T-cell (primary cell): ENCODE results near the gene ETV4. TPM values are rescaled to one million over a fixed set of nuclear protein-coding genes. Genes with fewer than 3 reads are reported as not detected.

Source experiments
- ATAC-seq, 4 experiments: fragments of 200-7000 bp in 3 of 4; fragments of 150-1000 bp in 1 of 4; cut with Tn5 transposase; replicated peaks in 1 of 4; 1 replicate in 3 of 4; 2 replicates in 1 of 4; pipeline ENCODE4 v1.10.0; 2021; ENCODE audit warnings: moderate library complexity in 3 of 4, mild to moderate bottlenecking in 2 of 4, moderate number of reproducible peaks in 1 of 4
- CTCF ChIA-PET, 2 donors: fragments of 300-600 bp; sonication (Branson Sonifier 250); formaldehyde crosslinking; loops; one replicate each; lab custom pipeline; 2022; ENCODE audit warnings: antibody characterized with exemption in 2 of 2; lab: Charles Lee
- POLR2A ChIA-PET, 2 donors: fragments of 300-600 bp; sonication (Branson Sonifier 250); formaldehyde crosslinking; loops; one replicate each; lab custom pipeline; 2022; ENCODE audit warnings: antibody characterized with exemption in 2 of 2; lab: Charles Lee
- DNase-seq, 35 experiments: peaks; one replicate each; pipeline versions ENCODE4 v3.0.0 to v3.0.0-alpha.2; 2013 to 2023
- H3K27ac ChIP-seq: one replicate; pipeline ENCODE4 v1.5.1; 2013; ENCODE audit warnings: low read length
- H3K27me3 ChIP-seq, 2 experiments: replicated peaks in 1 of 2; 1 replicate in 1 of 2; 2 replicates in 1 of 2; pipeline versions ENCODE4 v1.6.1 to v1.7.0; 2013; ENCODE audit warnings: low read length in 1 of 2, mixed read lengths in 1 of 2; ENCODE audit not compliant: control insufficient read depth in 2 of 2, insufficient read depth in 2 of 2; ENCODE audit errors: extremely low read depth in 1 of 2
- H3K36me3 ChIP-seq, 2 donors: 1 replicate in 1 of 2; 2 replicates in 1 of 2; pipeline versions ENCODE4 v1.6.1 to v1.7.0; 2013; ENCODE audit warnings: low read length in 1 of 2; ENCODE audit not compliant: control insufficient read depth in 2 of 2, insufficient read depth in 1 of 2; ENCODE audit errors: extremely low read depth in 1 of 2
- H3K4me1 ChIP-seq, 2 experiments: 1 replicate in 1 of 2; 2 replicates in 1 of 2; pipeline versions ENCODE4 v1.6.1 to v1.7.0; 2013; ENCODE audit warnings: low read length in 2 of 2, mixed read lengths in 1 of 2; ENCODE audit not compliant: insufficient read depth in 2 of 2, control insufficient read depth in 1 of 2; ENCODE audit errors: extremely low read depth in 1 of 2
- H3K4me3 ChIP-seq, 2 donors: 1 replicate in 1 of 2; 2 replicates in 1 of 2; pipeline versions ENCODE4 v1.5.1 to v1.7.0; 2013; ENCODE audit warnings: mild to moderate bottlenecking in 2 of 2, low read length in 1 of 2, moderate library complexity in 1 of 2; ENCODE audit not compliant: control insufficient read depth in 1 of 2; ENCODE audit errors: extremely low read depth in 1 of 2
- H3K9me3 ChIP-seq: 2 replicates; pipeline ENCODE4 v1.7.0; 2013
- H3K27ac Mint-ChIP-seq, 2 donors: one replicate each; pipeline ENCODE4 v1.8.0; 2020 to 2021; ENCODE audit warnings: mild to moderate bottlenecking in 2 of 2, mixed read lengths in 2 of 2
- H3K27me3 Mint-ChIP-seq, 2 donors: one replicate each; pipeline ENCODE4 v1.8.0; 2021 to 2022; ENCODE audit warnings: mixed read lengths in 2 of 2
- H3K36me3 Mint-ChIP-seq: one replicate; pipeline ENCODE4 v1.8.0; 2021; ENCODE audit warnings: mixed read lengths
- H3K4me1 Mint-ChIP-seq, 3 donors: one replicate each; pipeline ENCODE4 v1.8.0; 2020 to 2022; ENCODE audit warnings: mixed read lengths in 3 of 3, mild to moderate bottlenecking in 1 of 3
- H3K4me3 Mint-ChIP-seq, 3 donors: one replicate each; pipeline ENCODE4 v1.8.0; 2020 to 2022; ENCODE audit warnings: mild to moderate bottlenecking in 3 of 3, mixed read lengths in 3 of 3, moderate library complexity in 3 of 3
- H3K9me3 Mint-ChIP-seq, 3 donors: one replicate each; pipeline ENCODE4 v1.8.0; 2020 to 2022; ENCODE audit warnings: mixed read lengths in 3 of 3
- WGBS: methylation state at CpG from one replicate; pipeline ENCODE4 v1.1.5; 2013; ENCODE audit warnings: missing lambda C conversion rate; ENCODE audit not compliant: insufficient coverage; 5-methylcytosine and 5-hydroxymethylcytosine counted together
- total RNA-seq, 35 experiments: library from RNA in 6 of 35; stranded (reverse) in 6 of 35; fragments of 120-200 nt in 1 of 35; gene quantifications; one replicate each; pipeline versions ENCODE4 v1.2.1 to v1.2.4 and lab custom pipeline; 2013 to 2026

The ETV4 gene
- total RNA-seq, 5 donors from 2014 or later (not counting 1 experiment from before 2014, with no cell fraction given): 0.41 to 0.46 (median 0.44) TPM; not detected in 2

- POLR2A ChIA-PET: no interaction called here
- Mint-ChIP-seq H3K27ac (no peak overlapping the region), H3K27me3 (peaks cover 34 to 40% of the 10 kb centered on the region in 2 donors), H3K4me1 (peaks cover 0 to 2% (median 0%) of the 10 kb centered on the region in 3 donors), H3K9me3 (no peaks in the 10 kb centered on the region), H3K36me3 (no peaks in the 10 kb centered on the region), H3K4me3 (no peak overlapping the region)
- DNase-seq: no peak
- peaks cover 0 to 4% of the 10 kb centered on the region in 2 experiments for H3K4me1 ChIP-seq
- H3K36me3 ChIP-seq: no peaks in the 10 kb centered on the region
- ATAC-seq: no peak
- no peak overlapping the region for H3K27ac ChIP-seq
- no peaks in the 10 kb centered on the region for H3K9me3 ChIP-seq
- CTCF ChIA-PET: no interaction called here
- peaks cover 12 to 39% of the 10 kb centered on the region in 2 experiments for H3K27me3 ChIP-seq
- 45% methylated on average over 5 of the region's 15 CpGs for WGBS
- H3K4me3 ChIP-seq: no peak overlapping the region
These were observed 17.8 kb upstream of the ETV4 start for GRCh38 chr17:43563600-43564594.

GRCh38 chr17:43562679-43563599 lies 16.8 kb upstream of the ETV4 start:
- Histone ChIP-seq H3K9me3 (no peaks in the 10 kb centered on the region), H3K36me3 (no peaks in the 10 kb centered on the region), H3K27me3 (peaks cover 12 to 39% of the 10 kb centered on the region in 2 experiments), H3K4me3 (no peak overlapping the region), H3K4me1 (peaks cover 0 to 4% of the 10 kb centered on the region in 2 experiments), H3K27ac (no peak overlapping the region)
- CTCF ChIA-PET: no interaction called here
- Mint-ChIP-seq H3K27me3 (peaks cover 36 to 41% of the 10 kb centered on the region in 2 donors), H3K9me3 (no peaks in the 10 kb centered on the region), H3K36me3 (no peaks in the 10 kb centered on the region), H3K4me1 (peaks cover 0 to 2% (median 0%) of the 10 kb centered on the region in 3 donors), H3K27ac (no peak overlapping the region), H3K4me3 (no peak overlapping the region)
- POLR2A ChIA-PET: interaction anchor here in 1 of 2 donors (0.6 kb wide), 1 partner anchor 445 kb away, joined by 3 read pairs; no protein-coding TSS in a partner anchor
- DNase-seq: no peak
- WGBS: 25% methylated on average over 12 of the region's 19 CpGs
- no peak for ATAC-seq

GRCh38 chr17:43560461-43561427 lies 14.6 kb upstream of the ETV4 start:
- whole genome bisulfite sequencing: 82% methylated on average over 3 of the region's 7 CpGs
- no peak overlapping the region for H3K4me3 Mint-ChIP-seq
- H3K27ac Mint-ChIP-seq: no peak overlapping the region
- peaks cover 39 to 41% of the 10 kb centered on the region in 2 donors for H3K27me3 Mint-ChIP-seq
- no peak overlapping the region for H3K27ac ChIP-seq
- CTCF ChIA-PET: no interaction called here
- no peaks in the 10 kb centered on the region for H3K36me3 ChIP-seq
- no peak for DNase-seq
- POLR2A ChIA-PET: no interaction called here
- no peaks in the 10 kb centered on the region for H3K9me3 ChIP-seq
- H3K36me3 Mint-ChIP-seq: peaks cover 4% of the 10 kb centered on the region
- H3K4me1 Mint-ChIP-seq: peaks cover 0 to 2% (median 0%) of the 10 kb centered on the region in 3 donors
- no peaks in the 10 kb centered on the region for H3K9me3 Mint-ChIP-seq
- ATAC-seq: no peak
- peaks cover 12 to 42% of the 10 kb centered on the region in 2 experiments for H3K27me3 ChIP-seq
- H3K4me3 ChIP-seq: no peak overlapping the region
- H3K4me1 ChIP-seq: peaks cover 0 to 4% of the 10 kb centered on the region in 2 experiments

DNA sequence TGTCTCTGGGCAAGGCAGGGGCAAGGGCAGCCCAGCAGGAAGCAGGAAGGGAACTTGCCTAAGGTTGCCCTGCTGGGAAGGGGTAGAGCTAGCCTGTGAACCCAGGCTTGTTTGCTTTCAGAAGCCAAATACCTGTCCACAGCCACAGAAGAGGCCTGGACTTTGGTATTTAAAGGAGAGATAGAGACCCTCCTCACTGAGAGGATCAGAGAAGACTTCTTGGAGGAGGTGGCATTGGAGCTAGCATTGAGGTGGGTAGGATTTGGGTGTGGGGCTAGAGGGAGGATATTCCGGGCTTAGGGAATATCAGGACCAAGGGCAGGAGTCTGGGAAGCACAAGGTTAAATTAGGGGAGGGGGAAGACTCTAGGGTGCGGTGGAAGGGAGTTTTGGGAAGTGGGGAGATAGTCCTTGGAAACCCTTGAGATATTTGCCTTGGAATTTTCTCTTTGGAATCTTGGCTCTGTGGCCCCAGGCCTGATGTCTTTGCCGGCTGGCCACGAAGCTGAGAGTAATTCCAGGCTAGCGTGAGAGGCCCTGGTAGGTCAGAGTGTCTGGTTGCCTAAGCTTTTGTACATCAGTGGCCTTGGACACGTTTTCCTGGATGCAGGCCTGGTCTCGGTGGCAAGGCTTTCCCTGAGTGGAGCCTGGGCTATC lies 13.1 kb upstream of the ETV4 start:
- H3K4me3 Mint-ChIP-seq: no peak overlapping the region
- H3K9me3 Mint-ChIP-seq: no peaks in the 10 kb centered on the region
- Histone ChIP-seq H3K27ac (no peak overlapping the region), H3K9me3 (no peaks in the 10 kb centered on the region), H3K36me3 (no peaks in the 10 kb centered on the region), H3K4me3 (no peak overlapping the region), H3K4me1 (peaks cover 0 to 4% of the 10 kb centered on the region in 2 experiments), H3K27me3 (peaks cover 16 to 47% of the 10 kb centered on the region in 2 experiments)
- H3K27ac Mint-ChIP-seq: no peak overlapping the region
- H3K4me1 Mint-ChIP-seq: peaks cover 0 to 2% (median 0%) of the 10 kb centered on the region in 3 donors
- ChIA-PET CTCF (no interaction called here), POLR2A (no interaction called here)
- 88% methylated on average over 7 of the region's 7 CpGs for WGBS
- peaks cover 41 to 43% of the 10 kb centered on the region in 2 donors for H3K27me3 Mint-ChIP-seq
- ATAC-seq (no peak), DNase-seq (no peak)
- peaks cover 4% of the 10 kb centered on the region for H3K36me3 Mint-ChIP-seq

DNA sequence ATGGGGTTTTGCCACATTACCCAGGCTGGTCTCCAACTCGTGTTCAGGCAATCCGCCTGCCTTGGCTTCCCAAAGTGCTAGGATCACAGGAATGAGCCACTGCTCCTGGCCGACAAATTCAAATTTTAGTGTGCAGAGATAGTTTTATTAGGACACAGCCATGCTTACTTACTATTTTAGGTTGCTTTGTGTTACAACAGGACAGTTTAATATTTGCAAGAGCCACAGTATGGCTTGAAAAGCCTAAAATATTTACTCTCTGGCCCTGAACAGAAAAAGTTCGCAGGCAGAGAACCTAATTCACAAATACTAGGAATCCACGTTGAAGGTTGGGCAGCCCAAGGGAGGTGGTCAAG lies 12.6 kb upstream of the ETV4 start:
- Mint-ChIP-seq H3K27me3 (peaks cover 39 to 43% of the 10 kb centered on the region in 2 donors), H3K9me3 (no peaks in the 10 kb centered on the region), H3K4me1 (peaks cover 0 to 2% (median 0%) of the 10 kb centered on the region in 3 donors), H3K27ac (no peak overlapping the region), H3K36me3 (peaks cover 4% of the 10 kb centered on the region), H3K4me3 (no peak overlapping the region)
- DNase-seq: no peak
- CTCF ChIA-PET: no interaction called here
- Histone ChIP-seq H3K4me3 (no peak overlapping the region), H3K9me3 (no peaks in the 10 kb centered on the region), H3K27me3 (peaks cover 14 to 47% of the 10 kb centered on the region in 2 experiments), H3K27ac (no peak overlapping the region), H3K36me3 (no peaks in the 10 kb centered on the region), H3K4me1 (peaks cover 0 to 4% of the 10 kb centered on the region in 2 experiments)
- no peak for ATAC-seq
- POLR2A ChIA-PET: no interaction called here
- WGBS: 93% methylated on average over 4 of the region's 5 CpGs
